Limb (tissue), 2 donors: ENCODE measurements around the gene CDKAL1.
A peak's percentile ranks its signal among the peaks of the same experiment; 100 is the strongest.
"Not testable (repeated sequence)": the region's sequence is repeated elsewhere in the genome, so short reads cannot be mapped to it uniquely, and the experiment has no call there.

Experiments used
- DNase-seq, 2 donors: peaks; one replicate each; pipeline ENCODE4 v3.0.0-alpha.2; 2016; ENCODE audit errors: extremely low spot score in 2 of 2

Gene CDKAL1

DNA sequence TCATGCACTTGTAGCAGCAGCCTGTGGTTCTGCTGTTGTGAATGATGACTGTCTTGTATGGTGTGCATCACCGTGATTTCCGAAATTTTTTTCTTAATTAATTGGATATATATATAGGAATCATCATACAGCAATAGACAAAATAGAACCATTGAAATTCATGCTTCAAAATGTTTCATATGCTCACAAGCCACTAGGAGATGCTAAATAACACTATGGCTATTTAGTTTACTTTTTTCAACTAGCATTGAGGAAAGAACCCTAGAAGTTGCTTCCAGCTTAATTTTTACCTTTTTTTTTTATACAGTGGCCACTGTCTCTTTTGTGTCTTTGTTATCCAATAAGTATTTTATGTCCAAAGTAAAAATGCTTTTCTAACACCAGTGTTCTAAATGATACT lies 485.4 kb downstream of the CDKAL1 start:
- DNase-seq: peak in 1 of 2 donors; percentile 13

DNA sequence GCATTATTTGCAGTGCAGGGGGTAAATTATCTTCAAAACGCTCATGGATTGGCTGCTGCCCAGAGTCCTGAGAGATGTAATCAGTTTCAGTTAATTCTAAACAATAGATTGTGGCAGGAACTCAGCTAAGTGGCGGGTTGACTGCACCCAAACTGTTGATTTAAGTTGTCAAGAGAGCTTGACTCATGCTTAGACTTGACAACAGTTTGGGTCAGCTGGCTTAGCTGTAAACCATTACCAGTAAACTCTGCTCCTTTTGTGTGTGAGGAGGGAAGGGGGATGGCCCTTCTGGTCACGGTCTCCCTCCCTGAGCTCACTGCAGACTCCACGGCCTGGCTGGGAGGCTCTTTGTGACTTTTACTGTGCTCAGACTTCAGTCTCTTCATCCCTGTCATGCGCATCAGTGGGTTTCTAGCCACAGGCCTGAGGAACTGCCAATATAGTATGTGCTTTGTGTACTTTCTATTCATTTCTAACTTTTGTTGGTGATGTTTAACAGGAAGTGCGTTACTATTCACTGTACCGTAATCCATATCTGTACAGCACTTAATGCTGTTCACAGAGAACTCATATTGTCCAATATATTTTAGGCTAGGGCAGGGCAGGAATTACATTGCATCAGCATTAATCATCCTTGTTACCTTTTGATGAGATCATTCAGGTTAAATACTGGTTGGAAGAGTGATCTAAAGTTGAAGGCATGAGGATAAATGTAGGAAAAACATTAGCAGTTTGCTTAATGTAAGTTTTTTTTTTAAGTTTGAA lies 488.3 kb downstream of the CDKAL1 start:
- DNase-seq: no peak

DNA sequence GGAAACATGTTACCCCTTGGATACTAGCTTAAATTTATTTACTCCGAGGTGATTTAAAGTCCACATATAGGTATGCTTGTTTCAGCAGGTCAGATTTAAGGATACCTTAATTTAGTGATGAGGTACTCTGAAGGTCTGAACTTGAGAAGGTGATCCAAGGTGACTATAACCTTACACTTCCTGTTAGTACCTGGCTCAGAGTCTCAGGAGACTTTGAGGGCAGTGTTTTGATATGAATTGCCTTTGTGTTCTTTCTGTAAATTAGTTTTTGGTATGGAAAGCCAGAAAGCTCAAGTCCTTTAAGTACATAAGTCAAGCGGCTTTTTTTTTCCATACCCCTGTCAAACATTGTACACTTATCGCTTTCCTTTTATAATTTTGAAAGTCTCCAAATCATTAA lies 489.0 kb downstream of the CDKAL1 start:
- no peak for DNase-seq

DNA sequence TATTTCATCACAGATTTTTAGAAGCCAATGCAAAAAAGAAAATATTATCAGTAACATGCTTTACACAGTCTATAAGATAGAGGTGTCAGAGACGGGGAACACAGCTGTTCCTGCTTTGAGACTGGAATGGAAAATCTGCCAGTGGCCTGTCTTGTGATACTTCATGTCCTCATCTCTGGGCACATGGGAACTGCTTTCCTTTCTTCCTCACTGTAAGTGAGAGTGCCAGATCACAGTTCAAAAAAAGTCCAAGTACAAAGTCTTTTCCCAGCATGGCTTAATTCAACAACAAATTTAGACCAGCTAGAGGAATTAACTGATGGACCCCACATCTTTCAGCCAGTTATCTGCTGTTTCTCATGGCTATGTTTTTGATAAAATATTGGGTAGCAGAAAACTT lies 490.4 kb downstream of the CDKAL1 start:
- DNase-seq: no peak

DNA sequence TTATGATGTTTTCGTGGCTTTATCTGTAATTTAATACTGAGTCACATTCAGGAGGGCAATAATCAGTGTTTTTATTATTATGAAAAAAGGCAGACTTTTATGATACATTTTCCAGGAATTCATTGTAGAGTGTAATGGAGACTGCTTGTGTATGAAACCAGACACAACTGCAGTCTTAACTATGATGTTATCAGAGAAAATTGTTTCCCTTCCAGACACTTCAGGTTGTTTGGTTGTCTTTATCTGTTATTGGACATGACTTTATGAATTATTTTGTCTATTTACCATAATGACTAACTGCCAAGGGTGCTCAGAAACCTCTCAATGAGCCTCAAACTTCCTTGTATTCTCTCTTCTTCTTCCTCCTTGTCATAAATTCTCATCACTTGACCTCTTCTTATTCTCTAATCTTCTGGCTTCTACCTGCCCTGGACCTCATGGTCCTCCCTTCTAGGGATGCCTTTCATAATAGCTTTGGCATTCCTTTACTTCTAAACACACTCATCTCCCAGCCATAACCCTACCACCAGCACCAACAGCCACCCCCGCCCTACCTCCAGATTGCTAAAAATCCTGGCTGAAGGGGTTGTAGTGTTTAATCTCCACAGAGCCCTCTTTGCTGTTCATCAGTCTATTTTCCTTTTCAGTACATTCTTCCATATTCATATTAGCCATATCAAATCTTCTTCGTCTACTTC lies 492.5 kb downstream of the CDKAL1 start:
- DNase-seq: no peak

DNA sequence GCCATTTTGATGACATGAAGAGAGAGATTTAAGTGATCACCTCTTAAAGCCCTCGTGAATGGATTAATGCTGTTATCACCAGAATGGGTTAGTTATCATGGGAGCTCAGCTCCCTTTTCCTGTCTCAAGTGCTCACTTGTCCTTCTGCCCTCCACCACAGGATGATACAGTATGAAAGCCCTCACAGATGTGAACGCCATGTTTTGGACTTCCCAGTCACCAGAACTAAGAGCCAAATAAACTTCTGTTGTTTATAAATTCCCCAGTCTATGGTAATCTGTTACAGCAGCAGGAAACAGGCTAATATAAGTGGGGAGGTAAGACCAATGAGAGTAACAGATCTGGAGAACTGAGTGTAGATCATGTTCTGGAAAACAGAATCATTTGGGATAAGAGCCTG lies 493.2 kb downstream of the CDKAL1 start:
- DNase-seq: no peak

DNA sequence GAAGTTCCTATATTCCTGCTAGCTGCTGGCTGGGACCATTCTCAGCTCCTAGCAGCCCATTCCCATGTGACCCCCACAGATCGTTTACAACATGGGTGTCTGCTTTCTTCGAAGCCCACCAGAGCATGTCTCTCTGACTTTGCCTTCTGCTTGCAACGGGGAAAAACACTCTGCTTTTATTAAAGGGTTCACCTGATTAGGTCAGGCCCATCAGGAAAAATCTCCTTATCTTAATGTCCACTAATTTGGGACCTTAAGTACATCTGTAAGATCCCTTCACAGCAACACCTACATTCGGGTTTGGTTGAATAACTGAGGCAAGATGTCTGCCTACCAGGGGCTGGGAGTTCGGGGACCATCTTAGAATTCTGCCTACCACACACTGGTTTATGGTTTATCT lies 496.9 kb downstream of the CDKAL1 start:
- no peak for DNase-seq

DNA sequence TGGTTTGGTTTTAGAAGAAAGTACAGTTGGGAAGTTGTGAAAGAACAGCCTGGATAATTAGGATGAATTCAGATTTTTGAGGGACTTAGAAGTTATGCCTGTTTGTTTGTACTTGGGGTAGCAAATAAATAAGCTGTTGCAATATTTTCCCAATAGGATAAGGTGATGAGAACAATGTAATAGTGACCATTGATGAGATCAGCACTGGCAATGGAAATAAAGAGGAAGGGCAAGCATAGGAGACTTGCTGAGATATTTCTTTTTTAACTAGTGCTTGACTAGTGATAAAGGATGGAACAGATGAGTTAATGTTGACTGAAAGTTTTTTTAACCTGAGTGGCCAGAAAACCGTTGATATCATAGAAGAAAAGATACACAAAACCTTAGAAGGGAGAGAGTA lies 498.8 kb downstream of the CDKAL1 start:
- no peak for DNase-seq

DNA sequence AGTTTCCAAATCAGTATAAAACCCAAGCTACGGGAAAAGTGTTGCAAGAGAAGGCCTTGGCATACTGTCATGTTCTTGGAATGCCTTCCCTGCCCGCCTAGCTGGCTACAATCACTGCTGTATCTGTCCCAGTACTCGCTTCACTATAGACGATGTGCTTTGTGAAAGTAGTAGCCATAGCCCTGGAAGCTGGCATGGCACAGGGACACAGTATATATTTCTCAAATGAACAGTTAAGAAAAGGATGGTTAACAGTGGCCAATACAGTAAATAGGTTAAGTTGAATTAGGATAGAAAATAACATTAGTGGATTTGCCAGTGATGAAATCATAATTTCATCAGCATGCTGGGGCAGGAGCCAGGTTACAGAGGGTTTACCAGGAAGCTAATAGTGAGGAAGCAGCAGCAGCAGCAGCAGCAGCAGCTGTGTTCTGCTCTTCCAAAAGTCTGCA lies 499.3 kb downstream of the CDKAL1 start:
- peak in 1 of 2 donors; percentile 51 for DNase-seq

DNA sequence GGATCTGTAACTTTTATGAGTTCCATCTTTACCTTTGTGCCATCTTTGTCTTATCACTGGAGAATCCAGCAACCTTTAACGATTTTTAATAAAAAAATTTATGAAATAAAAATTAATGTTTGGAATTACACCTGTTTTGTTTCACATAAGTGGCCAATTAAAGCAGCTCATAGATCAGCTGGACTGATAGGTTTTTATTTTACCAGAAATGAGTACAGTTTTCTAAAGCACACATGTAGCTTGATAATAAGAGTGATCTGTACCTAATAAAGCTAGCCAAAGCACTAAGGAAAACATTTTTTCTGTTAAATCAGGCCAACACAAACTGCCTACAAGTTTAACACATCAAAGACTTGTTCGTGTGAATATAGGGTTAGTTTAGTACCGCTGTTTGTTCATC lies 500.1 kb downstream of the CDKAL1 start:
- DNase-seq: no peak

DNA sequence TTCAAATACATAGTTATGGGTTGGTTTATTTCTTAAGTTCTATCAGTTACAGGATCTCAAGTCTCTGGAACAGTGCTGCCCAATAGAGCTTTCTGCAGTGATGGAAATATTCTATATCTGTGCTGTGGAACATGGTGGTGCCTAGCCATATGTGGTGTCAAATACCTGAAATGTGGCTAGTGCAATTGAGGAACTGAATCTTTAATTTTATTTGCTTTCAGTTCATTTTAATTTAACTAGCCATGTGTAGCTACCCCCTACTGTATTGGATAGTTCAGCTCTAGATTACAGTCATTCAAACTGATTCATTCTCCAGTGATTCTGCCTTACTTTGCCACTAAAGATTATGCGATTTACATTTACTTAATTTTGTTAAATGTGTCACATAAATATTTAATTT lies 503.2 kb downstream of the CDKAL1 start:
- no peak for DNase-seq

DNA sequence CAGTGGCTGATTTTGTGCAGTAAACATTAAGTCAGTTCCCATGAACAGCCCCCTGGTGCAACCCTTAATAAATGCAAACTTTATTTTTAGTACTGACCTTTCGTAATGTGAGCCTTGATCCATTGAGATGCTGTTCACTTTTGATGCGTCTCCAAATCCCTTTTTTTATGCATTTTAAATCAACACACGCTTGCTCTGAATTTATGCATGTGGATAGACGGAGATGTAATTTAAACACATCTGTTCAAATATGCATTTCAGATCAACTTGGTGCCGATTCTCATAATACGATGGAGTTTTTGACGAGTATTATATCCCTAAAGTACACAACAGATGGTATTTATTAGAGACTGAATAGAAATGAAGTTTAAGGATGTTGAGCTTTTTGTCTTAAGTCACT lies 505.7 kb downstream of the CDKAL1 start:
- DNase-seq: no peak

DNA sequence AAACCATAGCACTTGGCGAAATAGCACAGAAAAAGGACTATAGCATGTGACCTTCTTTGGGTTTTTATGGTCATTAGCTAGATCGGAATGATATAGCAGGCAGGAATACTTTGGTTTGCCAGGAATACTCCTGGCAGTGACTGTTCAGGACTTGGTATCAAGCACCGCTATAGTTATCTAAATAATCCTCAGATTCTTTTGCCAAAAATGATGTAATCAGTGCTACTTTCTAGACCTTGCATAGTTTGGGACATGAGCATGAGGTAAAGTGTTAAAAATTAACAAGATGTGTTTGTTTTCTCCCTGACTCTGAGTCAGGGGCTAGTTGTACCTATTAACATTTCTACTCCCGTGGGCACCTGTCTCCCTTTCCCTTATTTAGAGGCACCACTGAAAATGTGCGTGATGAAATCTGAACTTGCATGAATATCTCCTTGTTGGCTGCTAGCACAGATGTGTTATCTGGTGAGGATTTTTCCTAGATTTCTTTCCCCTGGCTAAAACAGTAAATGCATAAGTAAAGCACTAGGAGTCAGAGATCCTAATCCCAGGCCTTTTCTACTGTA lies 511.0 kb downstream of the CDKAL1 start:
- no peak for DNase-seq

DNA sequence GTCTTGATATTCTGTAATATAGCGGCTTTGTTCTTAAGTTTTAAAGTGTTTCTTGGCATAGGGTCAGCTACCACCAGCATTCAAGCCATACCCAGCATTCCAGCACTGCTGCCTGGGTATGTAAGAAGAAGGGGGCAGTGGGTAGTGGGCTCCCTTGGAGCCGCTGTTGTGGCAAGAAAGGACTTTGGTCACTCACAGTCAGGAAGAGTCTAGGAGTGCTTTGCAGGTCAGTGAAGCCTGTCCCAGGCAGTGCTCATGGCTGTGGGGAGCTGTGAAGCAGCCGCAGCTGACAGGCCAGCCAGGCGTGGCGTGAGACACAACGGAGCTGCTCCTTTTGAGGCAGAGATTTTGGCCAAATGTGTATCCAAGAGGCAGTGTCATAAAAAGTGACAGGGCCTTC lies 512.0 kb downstream of the CDKAL1 start:
- no peak for DNase-seq

DNA sequence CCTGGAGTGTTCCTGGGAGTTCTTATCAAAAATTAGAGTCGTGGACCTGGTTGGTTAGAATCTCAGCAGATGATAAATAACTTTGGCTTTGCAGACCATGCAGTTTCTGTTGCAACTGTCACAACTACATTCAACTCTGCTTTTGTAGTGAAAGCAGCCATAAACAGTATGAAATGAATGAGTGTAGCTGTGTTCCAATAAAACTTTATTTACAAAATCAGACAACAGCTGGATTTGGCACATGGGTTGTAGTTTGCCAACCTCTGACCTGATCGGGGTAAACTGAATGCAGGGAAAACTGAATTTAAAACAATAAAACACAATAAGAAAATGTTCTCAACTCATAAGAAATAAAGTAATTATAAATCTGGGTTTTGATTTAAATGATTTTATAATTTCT lies 513.8 kb downstream of the CDKAL1 start:
- DNase-seq: no peak

DNA sequence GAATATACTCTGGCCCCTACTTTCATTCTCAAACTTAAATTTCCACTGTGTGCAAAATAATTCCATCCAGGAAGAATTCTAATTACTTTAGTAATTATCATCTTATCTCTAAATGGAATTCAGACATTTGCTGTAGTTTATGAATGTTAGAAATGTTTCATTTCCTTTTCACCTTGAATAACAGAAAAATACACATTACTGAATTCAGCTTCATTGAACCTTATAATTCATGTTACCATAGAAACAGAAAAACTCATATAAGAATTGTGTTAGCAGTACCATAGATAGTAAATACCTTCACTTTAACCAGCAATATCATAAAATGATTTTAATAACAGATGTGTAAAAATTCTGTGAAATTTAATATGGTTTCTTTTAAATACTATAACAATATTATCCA lies 514.9 kb downstream of the CDKAL1 start:
- DNase-seq: no peak

DNA sequence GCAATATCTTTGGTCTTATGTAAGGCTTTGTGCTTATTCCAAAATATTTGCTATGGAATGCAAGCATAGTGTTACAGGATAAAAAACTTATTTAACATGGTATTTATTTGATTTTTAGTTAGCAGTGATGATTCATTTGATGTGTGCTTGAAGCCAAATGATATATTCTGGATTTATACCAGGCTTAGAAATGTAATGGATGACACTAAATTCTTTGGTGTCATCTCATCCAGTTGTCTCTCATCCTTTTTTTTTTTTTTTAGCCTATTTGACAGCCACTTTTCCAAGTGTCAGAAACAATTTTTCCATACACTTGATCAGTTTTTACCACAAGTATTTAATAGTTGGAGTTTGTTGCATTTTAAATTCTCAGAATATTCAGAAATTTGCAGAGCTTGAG lies 515.3 kb downstream of the CDKAL1 start:
- no peak for DNase-seq

DNA sequence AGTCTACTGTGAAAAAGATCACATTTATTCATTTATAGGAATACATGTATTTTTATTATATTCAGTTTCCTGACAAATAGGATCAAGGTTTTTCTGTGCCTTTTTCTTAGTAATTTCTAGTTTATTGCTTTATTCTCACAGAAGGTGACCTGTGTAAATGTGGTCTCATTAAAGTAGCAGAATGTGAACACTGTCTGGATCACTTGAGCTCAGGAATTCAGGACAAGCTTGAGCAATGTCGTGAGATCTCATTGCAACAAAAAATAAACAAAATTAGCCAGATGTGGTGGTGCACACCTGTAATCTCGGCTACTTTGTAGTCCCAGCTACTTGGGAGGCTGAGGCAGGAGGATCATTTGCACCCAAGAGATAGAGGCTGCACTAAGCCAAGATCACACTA lies 516.7 kb downstream of the CDKAL1 start:
- no peak for DNase-seq

DNA sequence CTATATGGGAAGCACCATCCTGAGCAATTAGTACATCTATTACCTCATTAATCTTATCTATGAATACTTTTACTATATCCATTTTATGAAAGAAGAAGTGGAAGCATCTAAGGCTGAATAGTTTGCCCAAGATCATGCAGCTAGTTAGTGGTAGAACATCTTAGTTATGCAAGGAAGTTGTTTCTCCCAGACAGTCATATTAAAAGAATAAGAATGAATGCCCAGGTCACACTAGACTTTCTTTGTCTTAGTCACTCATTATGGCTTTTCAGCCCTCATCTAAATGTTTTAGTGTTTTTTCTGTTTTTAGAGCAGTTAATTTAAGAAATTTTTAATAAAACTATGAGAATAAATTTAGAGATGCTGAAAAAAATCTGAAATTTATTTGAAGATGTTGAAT lies 517.5 kb downstream of the CDKAL1 start:
- no peak for DNase-seq

DNA sequence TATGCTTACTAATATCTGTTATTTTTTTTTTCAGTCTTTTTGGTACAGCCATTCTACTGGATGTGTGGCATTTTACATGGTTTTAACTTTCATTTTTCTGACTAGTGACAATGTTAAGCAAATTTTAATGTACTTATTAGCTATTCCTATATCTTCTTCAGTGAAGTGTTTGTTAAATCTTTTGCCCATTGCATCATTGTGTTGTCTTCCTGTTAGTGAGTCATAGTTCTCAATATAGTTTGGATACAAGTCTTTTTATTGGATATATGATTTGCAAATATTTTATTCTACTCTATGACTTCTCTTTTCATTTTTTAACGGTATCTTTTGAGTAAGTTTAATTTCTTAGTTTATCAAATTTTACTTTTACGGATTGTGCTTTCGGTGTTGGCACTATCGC lies 519.4 kb downstream of the CDKAL1 start:
- DNase-seq: no peak

DNA sequence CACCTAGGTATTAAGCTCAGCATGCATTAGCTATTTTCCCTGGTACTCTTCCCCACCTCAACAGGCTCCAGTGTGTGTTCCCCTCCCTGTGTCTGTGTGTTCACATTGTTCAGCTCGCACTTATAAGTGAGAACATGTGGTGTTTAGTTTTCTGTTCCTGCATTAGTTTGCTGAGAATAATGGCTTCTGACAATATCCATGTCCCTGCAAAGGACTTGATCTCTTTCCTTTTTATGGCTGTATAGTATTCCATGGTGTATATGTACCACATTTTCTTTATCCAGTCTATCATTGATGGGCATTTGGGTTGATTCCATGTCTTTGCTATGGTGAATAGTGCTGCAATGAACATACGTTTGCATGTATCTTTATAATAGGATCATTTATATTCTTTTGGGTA lies 521.2 kb downstream of the CDKAL1 start:
- not testable (repeated sequence) for DNase-seq

DNA sequence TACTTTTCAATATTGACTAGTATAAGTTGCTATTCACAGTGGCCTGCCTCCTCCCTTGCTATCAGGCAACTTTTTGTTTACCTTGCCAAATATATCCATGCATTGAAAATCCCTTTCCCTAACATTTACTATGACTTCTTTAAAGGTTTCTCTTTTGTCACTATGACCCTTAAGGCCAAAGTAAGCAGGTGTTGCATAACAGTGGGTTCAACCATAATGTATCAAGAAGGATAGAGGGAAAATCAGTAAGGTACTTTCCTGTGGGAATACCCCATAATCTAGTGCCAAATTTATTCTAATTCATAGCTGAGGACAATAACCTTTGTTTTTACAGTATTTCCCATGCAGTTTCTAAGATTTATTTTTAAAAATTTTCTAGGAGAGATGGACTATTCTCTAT lies 527.6 kb downstream of the CDKAL1 start:
- no peak for DNase-seq
